K562 (cell line): ENCODE data around the gene SMG7. TPM values are rescaled to one million over a fixed set of nuclear protein-coding genes. Genes with fewer than 3 reads are reported as not detected.

Experiments
- DIDO1 ChIP-seq: fragments of 450-650 bp; IDR thresholded peaks from 2 replicates; pipeline ENCODE4 v1.6.1; 2016; ENCODE audit warnings: low read depth, missing biosample characterization, missing genetic modification characterization
- FOXA3 ChIP-seq, 2 experiments: fragments of 450-650 bp in 1 of 2; sonication (generic) in 1 of 2; formaldehyde crosslinking; IDR thresholded peaks in 1 of 2; conservative IDR thresholded peaks in 1 of 2; 2 replicates each; pipeline versions ENCODE4 v1.4.0 to v1.8.0; 2020 to 2022; ENCODE audit warnings: mild to moderate bottlenecking in 2 of 2, missing genetic modification reagents in 1 of 2
- JUN ChIP-seq, 2 experiments: sonication (generic) in 1 of 2; formaldehyde crosslinking in 1 of 2; IDR thresholded peaks; 2 replicates each; pipeline versions ENCODE4 v1.6.1 to v1.8.0; 2012 to 2022; ENCODE audit warnings: borderline replicate concordance in 2 of 2, mild to moderate bottlenecking in 2 of 2, improper control_type of control experiment in 1 of 2, low read depth in 1 of 2, low read length in 1 of 2, missing genetic modification reagents in 1 of 2
- NFIC ChIP-seq: fragments of 450-650 bp; IDR thresholded peaks from 2 replicates; pipeline ENCODE4 v1.6.1; 2017; ENCODE audit warnings: mild to moderate bottlenecking, inconsistent platforms
- NR2C2 ChIP-seq, 2 experiments: fragments of 200-800 bp in 1 of 2; sonication (Bioruptor generic) in 1 of 2; sonication (generic) in 1 of 2; formaldehyde crosslinking in 1 of 2; IDR thresholded peaks; 2 replicates each; pipeline versions ENCODE4 v1.6.1 to v1.8.0; 2016 to 2022; ENCODE audit warnings: mild to moderate bottlenecking in 1 of 2, missing compliant biosample characterization in 1 of 2, missing genetic modification characterization in 1 of 2, missing genetic modification reagents in 1 of 2
- NR3C1 ChIP-seq: sonication (generic); formaldehyde crosslinking; IDR thresholded peaks from 2 replicates; pipeline ENCODE4 v1.8.1; 2022; ENCODE audit warnings: missing genetic modification reagents
- NRF1 ChIP-seq, 2 experiments: fragments of 450-650 bp; IDR thresholded peaks in 1 of 2; conservative IDR thresholded peaks in 1 of 2; 2 replicates each; pipeline ENCODE4 v1.6.1; 2014; ENCODE audit warnings: mild to moderate bottlenecking in 2 of 2
- POLR2G ChIP-seq: fragments of 200-400 bp; formaldehyde crosslinking; IDR thresholded peaks from 2 replicates; pipeline ENCODE4 v1.6.1; 2017; ENCODE audit warnings: low read depth, mild to moderate bottlenecking, antibody characterized with exemption, low read length, moderate library complexity
- SUPT5H ChIP-seq: fragments of 450-650 bp; IDR thresholded peaks from 2 replicates; pipeline ENCODE4 v1.6.1; 2016
- TCFL5 ChIP-seq: fragments of 250-450 bp; sonication (Bioruptor Pico); conservative IDR thresholded peaks from 2 replicates; pipeline ENCODE4 v1.6.1; 2021; ENCODE audit warnings: mild to moderate bottlenecking, moderate library complexity, matching md5 sums
- ZNF274 ChIP-seq: IDR thresholded peaks from 2 replicates; pipeline ENCODE4 v1.6.1; 2011; ENCODE audit warnings: low read depth, mild to moderate bottlenecking, low read length, moderate library complexity, borderline replicate concordance
- ZNF408 ChIP-seq: fragments of 250-450 bp; sonication (Bioruptor Pico); IDR thresholded peaks from 2 replicates; pipeline ENCODE4 v1.4.0; 2020; ENCODE audit warnings: low read depth, mild to moderate bottlenecking, moderate library complexity
- ZNF695 ChIP-seq: fragments of 450-650 bp; formaldehyde crosslinking; IDR thresholded peaks from 2 replicates; pipeline ENCODE4 v1.4.0; 2020; ENCODE audit warnings: mild to moderate bottlenecking, moderate library complexity
- polyA plus RNA-seq, 8 experiments: library from polyadenylated mRNA; depleted of rRNA in 4 of 8; stranded (reverse) in 5 of 8; unstranded in 3 of 8; fragments of >200 nt; fragmentation: Nextera tagmentation in 2 of 8; fragmentation: Illumina TruSeq in 1 of 8; extraction: Ambion mirVana in 2 of 8; extraction: Trizol in 1 of 8; gene quantifications; 2 replicates each; pipeline versions ENCODE4 v1.2.1 to v1.2.3, GENCODE V29; 2011 to 2014; ENCODE audit warnings: inconsistent platforms in 1 of 8, missing spikeins in 1 of 8
- total RNA-seq, 7 experiments: library from RNA; depleted of rRNA in 6 of 7; stranded (reverse); fragments of >200 nt in 6 of 7; fragmentation: Illumina TruSeq in 2 of 7; extraction: Trizol in 2 of 7; gene quantifications; 2 replicates each; pipeline versions ENCODE4 v1.2.1 to v1.2.3, GENCODE V29; 2011 to 2021; ENCODE audit warnings: low replicate concordance in 1 of 7
- TF ChIP-seq, protein P1 (sequence below): sonication (generic); formaldehyde crosslinking; IDR thresholded peaks from 2 replicates; pipeline ENCODE4 v1.8.0; 2022; ENCODE audit warnings: mild to moderate bottlenecking, missing genetic modification reagents
- TF ChIP-seq, protein P2 (sequence below): sonication (generic); formaldehyde crosslinking; IDR thresholded peaks from 2 replicates; pipeline ENCODE4 v1.8.1; 2023; ENCODE audit warnings: mild to moderate bottlenecking, missing genetic modification reagents
- TF ChIP-seq, protein P3 (sequence below): sonication (generic); formaldehyde crosslinking; IDR thresholded peaks from 2 replicates; pipeline ENCODE4 v1.9.0; 2022; ENCODE audit warnings: mild to moderate bottlenecking, missing genetic modification reagents
- TF ChIP-seq, protein P4 (sequence below): fragments of 450-650 bp; IDR thresholded peaks from 2 replicates; pipeline ENCODE4 v1.6.1; 2016
- TF ChIP-seq, protein P5 (sequence below), 2 experiments: fragments of 450-650 bp; conservative IDR thresholded peaks; 2 replicates each; pipeline ENCODE4 v1.6.1; 2017; ENCODE audit warnings: mild to moderate bottlenecking in 2 of 2, moderate library complexity in 2 of 2
- TF ChIP-seq, protein P6 (sequence below): sonication (generic); formaldehyde crosslinking; IDR thresholded peaks from 2 replicates; pipeline ENCODE4 v1.8.1; 2023; ENCODE audit warnings: mild to moderate bottlenecking, missing genetic modification reagents, moderate library complexity

SMG7 gene
- total and polyA plus RNA-seq, 9 of the 15 experiments (the other 6 are each of a cell fraction or from before 2014, with no cell fraction given): 12.4 to 74.6 (median 29.0) TPM

DNA sequence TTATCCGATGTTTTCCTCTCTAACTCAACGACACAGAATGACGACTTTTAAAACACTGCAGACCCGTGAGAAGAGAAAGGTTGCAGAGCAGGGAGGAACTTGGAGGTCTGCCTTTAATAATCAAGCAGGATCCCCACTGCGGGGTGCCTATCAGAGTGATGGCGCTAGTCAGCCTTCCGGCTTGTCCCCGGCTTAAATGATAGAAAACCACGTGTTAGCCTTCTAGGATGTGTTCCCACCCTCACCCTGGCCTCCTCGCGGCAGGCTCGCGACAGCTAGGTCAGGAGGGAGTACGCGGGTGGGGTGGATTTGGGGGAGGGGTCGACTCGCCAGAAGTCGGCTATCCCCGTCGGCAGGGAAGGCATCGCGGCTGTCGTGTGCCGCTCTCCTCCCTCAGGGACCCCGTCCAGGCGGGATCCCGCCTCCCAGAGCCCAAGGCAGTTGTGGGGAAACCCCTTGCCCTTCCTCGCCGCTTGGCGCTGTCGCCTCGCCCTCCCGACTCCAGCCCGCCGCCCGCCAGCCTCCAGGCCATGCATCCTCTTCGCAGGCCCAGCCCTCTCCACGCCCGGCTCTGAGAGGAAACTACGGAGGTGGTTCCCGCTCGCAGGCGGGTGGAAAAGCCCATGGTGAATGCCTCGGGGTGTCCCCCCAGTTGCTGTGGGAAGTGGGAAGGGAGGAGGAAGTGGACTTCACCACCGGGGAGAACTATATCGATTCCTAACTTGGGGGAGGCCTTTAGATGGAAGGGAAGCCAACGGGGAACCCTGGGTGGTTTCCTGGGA, 1.1 kb upstream of the SMG7 start (continued):
- no peak for TF ChIP-seq NR2C2 (CRISPR knock-in tag; IDR thresholded peaks at IDR 0.05)
- TF ChIP-seq NR2C2 (tag; IDR thresholded peaks at IDR 0.05): no peak; the same call in 1 of the 2 replicates
- TF ChIP-seq, protein P1, sequence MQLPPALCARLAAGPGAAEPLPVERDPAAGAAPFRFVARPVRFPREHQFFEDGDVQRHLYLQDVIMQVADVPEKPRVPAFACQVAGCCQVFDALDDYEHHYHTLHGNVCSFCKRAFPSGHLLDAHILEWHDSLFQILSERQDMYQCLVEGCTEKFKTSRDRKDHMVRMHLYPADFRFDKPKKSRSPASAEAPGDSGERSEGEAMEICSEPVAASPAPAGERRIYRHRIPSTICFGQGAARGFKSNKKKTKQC (CRISPR knock-in tag): peak; percentile 78
- TF ChIP-seq, protein P2, sequence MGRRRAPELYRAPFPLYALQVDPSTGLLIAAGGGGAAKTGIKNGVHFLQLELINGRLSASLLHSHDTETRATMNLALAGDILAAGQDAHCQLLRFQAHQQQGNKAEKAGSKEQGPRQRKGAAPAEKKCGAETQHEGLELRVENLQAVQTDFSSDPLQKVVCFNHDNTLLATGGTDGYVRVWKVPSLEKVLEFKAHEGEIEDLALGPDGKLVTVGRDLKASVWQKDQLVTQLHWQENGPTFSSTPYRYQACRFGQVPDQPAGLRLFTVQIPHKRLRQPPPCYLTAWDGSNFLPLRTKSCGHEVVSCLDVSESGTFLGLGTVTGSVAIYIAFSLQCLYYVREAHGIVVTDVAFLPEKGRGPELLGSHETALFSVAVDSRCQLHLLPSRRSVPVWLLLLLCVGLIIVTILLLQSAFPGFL (CRISPR knock-in tag): 0 out of 2 replicates have a peak, but pooled peaks have one; percentile 58
- no peak for TF ChIP-seq SUPT5H
- TF ChIP-seq TCFL5 (CRISPR knock-in tag): no peak
- TF ChIP-seq NFIC: peak; percentile 59; the same call in 1 of the 2 replicates
- TF ChIP-seq DIDO1 (tag): no peak
- 0 out of 4 replicates have a peak, but pooled peaks of 1 of the 2 experiments have one; percentile 9 for TF ChIP-seq NRF1 (conservative IDR thresholded peaks at IDR 0.05 in 1 of 2, IDR thresholded peaks at IDR 0.05 in 1 of 2)
- TF ChIP-seq, protein P3, sequence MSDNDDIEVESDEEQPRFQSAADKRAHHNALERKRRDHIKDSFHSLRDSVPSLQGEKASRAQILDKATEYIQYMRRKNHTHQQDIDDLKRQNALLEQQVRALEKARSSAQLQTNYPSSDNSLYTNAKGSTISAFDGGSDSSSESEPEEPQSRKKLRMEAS: peak; percentile 95
- TF ChIP-seq, protein P4, sequence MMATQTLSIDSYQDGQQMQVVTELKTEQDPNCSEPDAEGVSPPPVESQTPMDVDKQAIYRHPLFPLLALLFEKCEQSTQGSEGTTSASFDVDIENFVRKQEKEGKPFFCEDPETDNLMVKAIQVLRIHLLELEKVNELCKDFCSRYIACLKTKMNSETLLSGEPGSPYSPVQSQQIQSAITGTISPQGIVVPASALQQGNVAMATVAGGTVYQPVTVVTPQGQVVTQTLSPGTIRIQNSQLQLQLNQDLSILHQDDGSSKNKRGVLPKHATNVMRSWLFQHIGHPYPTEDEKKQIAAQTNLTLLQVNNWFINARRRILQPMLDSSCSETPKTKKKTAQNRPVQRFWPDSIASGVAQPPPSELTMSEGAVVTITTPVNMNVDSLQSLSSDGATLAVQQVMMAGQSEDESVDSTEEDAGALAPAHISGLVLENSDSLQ: peak; percentile 23; the same call in 1 of the 2 replicates
- TF ChIP-seq JUN (IDR thresholded peaks at IDR 0.05; ENCODE audit: borderline replicate concordance, low read depth, low read length): peak; percentile 17; the same call in 1 of the 2 replicates
- peak; percentile 59; the same call in 1 of the 2 replicates for TF ChIP-seq JUN (CRISPR knock-in tag; IDR thresholded peaks at IDR 0.05; ENCODE audit: borderline replicate concordance)
- no peak for TF ChIP-seq ZNF408 (CRISPR knock-in tag)
- TF ChIP-seq POLR2G: peak; percentile 87
- no peak for TF ChIP-seq ZNF274
- TF ChIP-seq ZNF695 (CRISPR knock-in tag): no peak
- TF ChIP-seq NR3C1 (CRISPR knock-in tag): no peak
- TF ChIP-seq, protein P5, sequence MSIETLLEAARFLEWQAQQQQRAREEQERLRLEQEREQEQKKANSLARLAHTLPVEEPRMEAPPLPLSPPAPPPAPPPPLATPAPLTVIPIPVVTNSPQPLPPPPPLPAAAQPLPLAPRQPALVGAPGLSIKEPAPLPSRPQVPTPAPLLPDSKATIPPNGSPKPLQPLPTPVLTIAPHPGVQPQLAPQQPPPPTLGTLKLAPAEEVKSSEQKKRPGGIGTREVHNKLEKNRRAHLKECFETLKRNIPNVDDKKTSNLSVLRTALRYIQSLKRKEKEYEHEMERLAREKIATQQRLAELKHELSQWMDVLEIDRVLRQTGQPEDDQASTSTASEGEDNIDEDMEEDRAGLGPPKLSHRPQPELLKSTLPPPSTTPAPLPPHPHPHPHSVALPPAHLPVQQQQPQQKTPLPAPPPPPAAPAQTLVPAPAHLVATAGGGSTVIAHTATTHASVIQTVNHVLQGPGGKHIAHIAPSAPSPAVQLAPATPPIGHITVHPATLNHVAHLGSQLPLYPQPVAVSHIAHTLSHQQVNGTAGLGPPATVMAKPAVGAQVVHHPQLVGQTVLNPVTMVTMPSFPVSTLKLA (conservative IDR thresholded peaks at IDR 0.05): peak; percentile 77 to 81
- TF ChIP-seq FOXA3 (CRISPR knock-in tag; conservative IDR thresholded peaks at IDR 0.05 in 1 of 2, IDR thresholded peaks at IDR 0.05 in 1 of 2): 0 out of 4 replicates have a peak, but pooled peaks of 1 of the 2 experiments have one; percentile 45
- TF ChIP-seq, protein P6, sequence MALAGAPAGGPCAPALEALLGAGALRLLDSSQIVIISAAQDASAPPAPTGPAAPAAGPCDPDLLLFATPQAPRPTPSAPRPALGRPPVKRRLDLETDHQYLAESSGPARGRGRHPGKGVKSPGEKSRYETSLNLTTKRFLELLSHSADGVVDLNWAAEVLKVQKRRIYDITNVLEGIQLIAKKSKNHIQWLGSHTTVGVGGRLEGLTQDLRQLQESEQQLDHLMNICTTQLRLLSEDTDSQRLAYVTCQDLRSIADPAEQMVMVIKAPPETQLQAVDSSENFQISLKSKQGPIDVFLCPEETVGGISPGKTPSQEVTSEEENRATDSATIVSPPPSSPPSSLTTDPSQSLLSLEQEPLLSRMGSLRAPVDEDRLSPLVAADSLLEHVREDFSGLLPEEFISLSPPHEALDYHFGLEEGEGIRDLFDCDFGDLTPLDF (CRISPR knock-in tag): peak; percentile 32; the same call in 1 of the 2 replicates
